ENCODE data around the gene PIK3C2A. TPM values are rescaled to one million over a fixed set of nuclear protein-coding genes. Genes with fewer than 3 reads are reported as not detected.

PIK3C2A gene
- total and polyA plus RNA-seq, 2 of the 8 experiments (the other 6 are each of a cell fraction or from before 2014, with no cell fraction given): 20.1 to 127 TPM

DNA sequence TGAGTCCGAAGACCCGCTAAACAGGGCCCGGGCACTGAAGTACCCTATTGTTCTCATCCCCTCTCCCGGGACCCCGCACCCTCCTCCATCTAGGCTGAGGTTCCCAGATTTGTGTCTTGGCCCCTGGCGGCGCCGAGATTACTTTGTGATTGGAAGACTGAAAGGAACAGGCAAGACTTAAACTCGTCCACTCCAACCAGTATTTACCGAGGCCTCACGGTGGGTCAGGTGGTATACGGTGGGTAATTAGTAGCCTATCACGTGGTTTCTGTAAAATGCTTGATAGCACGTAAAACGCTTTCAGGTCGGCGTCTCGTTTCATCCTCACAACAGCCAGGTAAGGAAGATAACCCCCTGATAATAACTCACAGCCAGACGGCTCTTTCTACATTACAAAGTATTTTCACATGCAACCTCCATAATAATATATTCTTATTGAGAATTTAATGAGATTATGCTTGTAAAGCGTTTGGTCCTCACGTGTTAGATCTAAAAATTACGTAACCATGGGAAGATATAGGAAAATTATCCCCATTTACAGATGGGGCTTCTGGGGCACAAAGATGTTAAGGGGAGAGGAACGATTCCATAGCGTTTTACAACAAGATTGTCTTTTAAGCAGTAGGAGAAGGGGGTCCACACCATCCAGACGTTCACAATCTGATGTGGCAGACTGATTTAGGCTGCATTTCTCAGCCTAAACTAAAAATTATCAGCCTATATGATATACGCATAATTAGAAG, 642 bp upstream of the PIK3C2A start (continued):
- no peak for TF ChIP-seq HDAC6 (IDR thresholded peaks at IDR 0.05; ENCODE audit: low read depth, low read length)
- TF ChIP-seq EP300 (IDR thresholded peaks at IDR 0.05; ENCODE audit: borderline replicate concordance in 1 of 2, low read depth in 2 of 2, low read length in 2 of 2): no peak
- TF ChIP-seq, protein P1, sequence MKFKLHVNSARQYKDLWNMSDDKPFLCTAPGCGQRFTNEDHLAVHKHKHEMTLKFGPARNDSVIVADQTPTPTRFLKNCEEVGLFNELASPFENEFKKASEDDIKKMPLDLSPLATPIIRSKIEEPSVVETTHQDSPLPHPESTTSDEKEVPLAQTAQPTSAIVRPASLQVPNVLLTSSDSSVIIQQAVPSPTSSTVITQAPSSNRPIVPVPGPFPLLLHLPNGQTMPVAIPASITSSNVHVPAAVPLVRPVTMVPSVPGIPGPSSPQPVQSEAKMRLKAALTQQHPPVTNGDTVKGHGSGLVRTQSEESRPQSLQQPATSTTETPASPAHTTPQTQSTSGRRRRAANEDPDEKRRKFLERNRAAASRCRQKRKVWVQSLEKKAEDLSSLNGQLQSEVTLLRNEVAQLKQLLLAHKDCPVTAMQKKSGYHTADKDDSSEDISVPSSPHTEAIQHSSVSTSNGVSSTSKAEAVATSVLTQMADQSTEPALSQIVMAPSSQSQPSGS (IDR thresholded peaks at IDR 0.05; ENCODE audit: low read length): no peak; the same call in 1 of the 2 replicates
- no peak for TF ChIP-seq CBX8 (IDR thresholded peaks at IDR 0.05; ENCODE audit: borderline replicate concordance, low read depth, low read length)
- TF ChIP-seq GABPA (IDR thresholded peaks at IDR 0.05; ENCODE audit: borderline replicate concordance, insufficient read depth, low read length): no peak
- no peak for TF ChIP-seq SIRT6 (IDR thresholded peaks at IDR 0.05; ENCODE audit: low read length)
- TF ChIP-seq BRCA1 (IDR thresholded peaks at IDR 0.05; ENCODE audit: low read depth, low read length): no peak
- TF ChIP-seq HDAC2 (IDR thresholded peaks at IDR 0.05; ENCODE audit: borderline replicate concordance in 1 of 2, low read depth in 2 of 2, low read length in 2 of 2): no peak
- no peak for TF ChIP-seq GTF2F1 (IDR thresholded peaks at IDR 0.05; ENCODE audit: borderline replicate concordance, low read depth, low read length)
- no peak; the same call in 1 of the 2 replicates for TF ChIP-seq E2F6 (IDR thresholded peaks at IDR 0.05)
- no peak for TF ChIP-seq ZNF274 (IDR thresholded peaks at IDR 0.05; ENCODE audit: borderline replicate concordance, extremely low read depth, low read length)
- TF ChIP-seq CBX5 (IDR thresholded peaks at IDR 0.05; ENCODE audit: low read depth, low read length): no peak
- no peak; the same call in 1 of the 2 replicates for TF ChIP-seq MAX (IDR thresholded peaks at IDR 0.05)
- peak; percentile 45; the same call in 1 of the 2 replicates for TF ChIP-seq TAF1 (IDR thresholded peaks at IDR 0.05; ENCODE audit: low read depth, low read length)
- peak; percentile 70 for TF ChIP-seq ASH2L (IDR thresholded peaks at IDR 0.05; ENCODE audit: low read length)
- peak in 1 of 2 experiments; percentile 49; a peak in 1 of 3 replicates for TF ChIP-seq POLR2A (IDR thresholded peaks at IDR 0.05; ENCODE audit: control extremely low read depth in 1 of 2, low read depth in 2 of 2, low read length in 2 of 2)
- 0 out of 4 replicates have a peak, but pooled peaks of 1 of the 2 experiments have one; percentile 18 for TF ChIP-seq SIN3A (conservative IDR thresholded peaks at IDR 0.05 in 1 of 2, IDR thresholded peaks at IDR 0.05 in 1 of 2; ENCODE audit: low read depth in 1 of 2, low read length in 2 of 2)
- no peak for TF ChIP-seq RBBP5 (IDR thresholded peaks at IDR 0.05; ENCODE audit: borderline replicate concordance, low read depth, low read length)
- no peak for TF ChIP-seq NANOG (IDR thresholded peaks at IDR 0.05; ENCODE audit: insufficient read depth, low read depth, low read length, poor library complexity, severe bottlenecking)
- no peak for TF ChIP-seq KDM1A (IDR thresholded peaks at IDR 0.05; ENCODE audit: borderline replicate concordance, low read length)
- no peak for TF ChIP-seq SRF (IDR thresholded peaks at IDR 0.05; ENCODE audit: low read depth, low read length)

All from H1 (cell line).